ENCODE data around the gene RTN1.

The RTN1 gene

DNA sequence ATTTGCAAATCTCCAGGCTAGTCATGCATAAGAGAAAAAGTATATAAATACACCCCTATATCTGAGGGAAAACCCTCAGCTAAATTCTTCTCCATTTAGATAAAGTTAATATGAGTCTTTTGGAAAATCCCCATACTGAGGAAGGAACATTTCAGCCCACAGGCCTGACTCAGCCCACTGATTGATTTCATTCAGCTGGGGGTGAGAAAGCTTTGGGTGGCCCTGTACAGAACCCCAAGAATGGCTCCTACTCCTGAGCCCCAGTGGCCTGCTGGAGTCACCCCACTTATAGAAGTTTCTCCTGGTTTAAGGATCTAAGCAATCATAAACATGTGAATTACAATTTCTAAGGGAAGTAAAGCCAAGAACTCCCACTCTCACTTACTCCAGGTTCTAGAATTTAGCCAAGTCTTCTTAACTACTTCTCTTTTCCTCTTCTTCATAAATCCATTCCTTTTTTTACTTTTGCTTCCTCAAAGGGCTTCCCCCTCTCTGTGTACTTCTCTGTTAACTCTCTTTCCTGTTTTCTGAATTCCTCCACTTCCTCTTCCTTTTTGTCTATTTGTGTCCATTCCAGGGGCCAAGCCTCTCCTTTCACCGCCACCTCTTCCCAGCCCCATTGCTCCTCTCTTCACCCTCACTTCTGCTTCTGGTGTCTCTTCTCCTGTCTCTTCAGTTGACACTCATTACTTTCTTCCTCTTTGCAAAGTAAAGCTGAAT lies 21.0 kb downstream of the RTN1 start:
- no peak for DNase-seq

DNA sequence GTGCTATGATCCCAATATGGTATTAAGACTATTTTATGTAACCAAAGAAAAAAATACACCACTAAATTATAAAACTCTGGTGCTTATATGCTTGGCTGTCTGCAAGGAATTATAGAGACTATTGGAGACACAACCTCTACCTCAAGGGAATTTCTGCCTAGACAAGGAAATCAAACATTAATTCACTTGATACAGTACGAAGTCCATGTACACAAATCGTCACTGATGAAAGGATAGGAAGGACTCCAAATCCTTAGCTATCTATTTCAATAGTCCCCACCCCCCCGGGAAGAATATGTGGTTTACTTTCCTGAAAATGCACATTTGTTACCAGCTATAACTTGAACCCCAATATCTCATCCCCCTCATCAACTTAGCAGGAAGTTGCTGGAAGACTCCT lies 21.9 kb downstream of the RTN1 start:
- DNase-seq, result no peak

DNA sequence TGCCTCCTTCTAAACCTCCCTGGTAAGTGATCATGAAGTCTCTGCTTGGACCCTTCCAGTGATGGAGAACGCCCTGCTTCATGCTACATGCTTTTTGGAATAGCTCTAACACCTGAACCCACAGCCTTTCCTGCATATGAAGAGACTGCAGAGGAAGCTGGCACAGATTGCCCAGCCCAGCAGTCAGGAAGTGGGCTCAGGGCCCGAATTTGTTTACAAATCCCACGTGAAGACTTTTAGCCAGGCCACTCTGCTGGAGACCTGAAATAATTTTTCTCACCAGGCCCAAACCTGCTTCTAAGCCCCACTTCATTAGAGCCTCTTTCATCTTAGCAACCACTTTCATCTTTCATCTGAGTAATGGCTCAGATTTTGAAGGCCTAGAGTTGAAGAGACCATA lies 22.9 kb downstream of the RTN1 start:
- DNase-seq, result no peak

- no peak for DNase-seq
These were observed 24.0 kb downstream of the RTN1 start for GRCh38 chr14:59846595-59846994.

GRCh38 chr14:59845245-59845644 lies 25.3 kb downstream of the RTN1 start:
- no peak for DNase-seq

- DNase-seq, result no peak
These were observed 26.3 kb downstream of the RTN1 start for GRCh38 chr14:59844186-59844812.

GRCh38 chr14:59836116-59836515 lies 34.5 kb downstream of the RTN1 start:
- DNase-seq, result no peak

GRCh38 chr14:59832653-59833294 lies 37.8 kb downstream of the RTN1 start:
- no peak for DNase-seq

DNA sequence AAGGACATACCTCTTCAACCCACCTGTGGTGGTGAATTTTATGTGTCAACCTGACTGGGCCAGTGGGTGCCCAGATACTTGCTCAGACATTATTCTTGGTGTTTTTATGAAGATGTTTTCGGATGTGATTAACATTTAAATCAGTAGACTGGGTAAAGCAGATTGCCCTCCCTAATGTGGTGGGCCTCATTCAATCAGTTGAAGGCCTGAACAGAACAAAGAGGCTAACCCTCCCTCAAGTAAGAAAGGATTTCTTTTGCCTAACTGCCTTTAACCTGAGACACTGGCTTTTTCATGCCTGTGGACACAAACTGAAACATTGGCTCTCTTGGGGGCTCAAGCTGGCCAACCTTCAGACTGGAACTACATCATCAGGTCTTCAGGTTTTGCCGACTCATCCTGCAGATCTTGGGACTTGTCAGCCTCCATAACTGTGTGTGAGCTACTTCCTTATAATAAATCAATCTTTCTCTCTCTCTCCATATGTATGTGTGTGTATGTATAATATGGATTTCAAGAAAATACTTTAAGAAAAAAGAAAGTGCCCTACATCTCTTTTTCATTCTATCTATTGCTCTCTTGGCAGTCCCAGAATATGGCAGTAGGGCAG lies 39.4 kb downstream of the RTN1 start:
- DNase-seq, result no peak

GRCh38 chr14:59830338-59830734 lies 40.2 kb downstream of the RTN1 start:
- no peak for DNase-seq

GRCh38 chr14:59829469-59830337 lies 40.9 kb downstream of the RTN1 start:
- DNase-seq, result no peak

- no peak for DNase-seq
These were observed 42.3 kb downstream of the RTN1 start for GRCh38 chr14:59828276-59828675.

DNA sequence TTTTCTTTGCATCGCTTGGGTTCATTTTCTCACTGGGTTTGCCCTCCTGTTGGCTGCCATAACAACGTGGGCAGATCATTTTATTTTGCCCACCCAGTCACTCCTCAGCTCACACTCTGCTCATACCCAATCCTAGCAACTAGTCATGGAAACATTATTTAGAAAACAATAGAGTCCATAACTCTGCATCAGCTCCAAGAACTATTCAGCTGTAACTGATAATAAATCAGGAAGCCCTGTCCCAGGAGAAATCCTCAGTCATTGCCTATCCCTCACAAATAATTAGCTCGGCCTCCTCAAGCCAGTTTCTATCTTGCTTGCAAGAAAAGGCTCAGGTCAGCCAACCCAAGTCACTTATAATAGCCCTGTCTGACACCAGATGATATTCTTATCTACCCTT lies 43.2 kb downstream of the RTN1 start:
- no peak for DNase-seq

DNA sequence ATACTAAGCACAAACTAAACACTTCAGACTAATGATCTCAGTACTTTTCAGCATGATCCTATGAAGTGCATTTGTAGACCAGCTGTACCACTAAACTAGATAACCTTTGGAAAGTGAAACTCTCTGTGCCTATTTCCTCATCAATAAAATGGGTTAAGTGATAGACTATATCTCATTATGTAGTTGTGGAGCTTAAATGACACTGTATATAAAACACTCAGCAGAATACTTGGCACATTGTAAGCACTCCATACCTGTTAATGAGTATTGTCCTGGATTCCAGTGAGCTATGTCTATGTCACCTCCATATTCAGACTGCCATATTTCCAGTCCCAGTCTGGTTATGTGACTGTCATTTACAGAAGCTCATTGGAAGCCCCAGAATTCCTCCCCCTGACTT lies 44.4 kb downstream of the RTN1 start:
- no peak for DNase-seq

DNA sequence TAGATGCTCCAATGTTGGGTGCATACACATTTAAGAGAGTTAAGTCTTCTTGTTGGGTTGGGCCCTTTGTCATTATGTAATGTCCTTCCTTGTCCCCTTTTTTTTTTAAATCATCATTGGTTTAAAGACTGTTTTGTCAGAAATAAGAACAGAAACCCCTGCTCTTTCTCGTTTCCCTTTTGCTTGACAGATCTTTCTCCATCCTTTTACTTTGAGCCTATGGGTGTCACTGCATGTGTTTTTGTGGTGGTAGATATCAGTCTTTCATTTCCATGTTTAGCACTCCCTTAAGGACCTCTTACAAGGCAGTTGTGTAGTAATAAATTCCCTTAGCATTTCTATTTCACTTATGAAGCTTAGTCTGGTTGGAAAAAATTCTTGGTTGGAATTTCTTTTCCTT lies 47.4 kb downstream of the RTN1 start:
- DNase-seq, result no peak

GRCh38 chr14:59819446-59820088 lies 51.0 kb downstream of the RTN1 start:
- DNase-seq, result no peak

DNA sequence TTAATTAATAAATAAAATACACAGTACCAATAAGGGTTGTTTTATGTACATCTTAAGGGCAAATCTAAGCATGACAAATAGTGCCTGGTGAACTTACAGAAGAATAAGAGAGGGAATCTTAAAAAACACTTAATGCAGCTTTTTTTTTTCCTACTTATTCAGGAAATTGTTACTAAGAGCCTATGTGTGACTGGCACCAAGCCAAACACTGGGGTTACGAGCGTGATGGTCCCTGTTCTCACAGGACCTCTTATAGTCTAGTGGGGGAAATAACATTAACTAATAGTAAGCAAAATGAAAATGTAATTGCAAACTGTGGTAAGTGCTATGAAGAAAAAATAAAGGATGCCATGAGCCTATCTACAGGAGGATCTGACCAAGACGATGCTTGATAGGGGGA lies 53.6 kb downstream of the RTN1 start:
- DNase-seq, result no peak

DNA sequence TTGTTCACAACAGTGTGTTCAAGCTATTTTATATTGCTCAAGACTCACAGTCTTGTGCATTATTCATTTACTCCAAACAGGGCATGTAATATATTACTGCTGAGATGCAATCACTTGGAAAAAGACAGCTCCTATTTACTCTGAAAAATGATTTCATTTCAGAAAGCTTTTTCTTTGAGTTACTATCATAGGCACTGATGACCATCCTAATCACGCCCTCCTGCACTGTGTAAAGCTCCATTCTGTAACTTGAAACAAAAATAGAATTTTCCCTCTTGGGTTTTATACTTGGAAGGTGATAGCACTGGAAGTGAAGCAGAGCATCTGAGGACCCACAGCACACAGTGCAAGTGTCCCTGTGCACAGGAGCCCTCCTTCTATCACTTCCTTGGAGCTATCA lies 55.6 kb downstream of the RTN1 start:
- DNase-seq, result no peak

DNA sequence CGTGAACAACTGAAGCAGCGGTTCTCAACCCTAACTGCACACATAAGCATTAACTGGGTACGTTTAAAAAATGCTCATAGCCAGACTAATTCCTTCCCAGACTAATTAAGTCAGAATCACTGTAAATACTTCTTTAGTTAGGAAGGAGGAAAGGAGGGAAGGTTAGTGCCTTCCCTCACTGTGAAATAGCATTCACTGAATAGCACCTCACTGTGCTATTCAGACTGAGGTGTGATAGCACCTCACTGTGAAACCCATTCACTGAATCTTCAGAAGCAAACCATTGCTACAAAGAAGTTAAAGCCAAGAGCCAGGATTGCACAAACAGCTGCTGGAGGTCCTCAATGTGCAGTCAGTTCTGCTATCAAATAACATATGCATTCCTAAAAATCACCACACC lies 58.8 kb downstream of the RTN1 start:
- DNase-seq, result no peak

- DNase-seq, result no peak
These were observed 59.5 kb downstream of the RTN1 start for GRCh38 chr14:59811073-59811472.

- no peak for DNase-seq
These were observed 67.5 kb downstream of the RTN1 start for GRCh38 chr14:59803052-59803540.

DNA sequence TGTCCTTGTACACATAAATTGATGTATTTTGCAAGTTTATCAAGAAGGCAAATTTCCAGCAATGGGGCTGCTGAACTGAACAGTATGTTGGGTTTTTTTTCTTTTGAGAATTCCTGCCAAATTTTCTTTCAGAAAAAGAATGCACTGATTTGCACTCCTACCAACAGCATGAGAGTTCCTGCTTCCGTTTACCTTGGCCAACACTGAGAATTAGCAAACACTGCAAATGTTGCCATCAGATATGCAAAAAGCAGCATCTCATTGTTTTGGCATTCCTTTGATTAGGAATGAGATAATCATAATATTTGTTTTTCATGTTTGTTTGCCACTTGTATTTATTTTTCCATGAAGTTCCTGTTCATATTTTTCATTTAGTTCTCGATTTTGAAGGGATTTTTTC lies 82.4 kb downstream of the RTN1 start:
- no peak for DNase-seq

Measured in activated naive CD4-positive, alpha-beta T cell treated with anti-CD3 and anti-CD28 coated beads, Interleukin-2, amount 50 U/mL, for 16 hours (primary cell).